Cardiac muscle cell (in vitro differentiated cells and primary cell): ENCODE measurements around the gene TAF4B. TPM values are rescaled to one million over a fixed set of nuclear protein-coding genes. Genes with fewer than 3 reads are reported as not detected.
A peak's percentile ranks its signal among the peaks of the same experiment; 100 is the strongest.

ENCODE experiments used
- DNase-seq, 2 donors: peaks; one replicate each; pipeline versions ENCODE4 v3.0.0 to v3.0.0-alpha.2; 2010 to 2017; ENCODE audit warnings: low read depth in 1 of 2, low spot score in 1 of 2
- H3K27ac ChIP-seq: fragments of 200-600 bp; sonication (generic); 2 replicates; pipeline ENCODE4 v1.5.1; 2016
- H3K27me3 ChIP-seq: fragments of 200-600 bp; sonication (generic); 2 replicates; pipeline ENCODE4 v1.6.0; 2016; ENCODE audit warnings: control low read depth
- H3K36me3 ChIP-seq: fragments of 200-600 bp; sonication (generic); 2 replicates; pipeline ENCODE4 v1.5.1; 2016; ENCODE audit warnings: control low read depth
- H3K4me1 ChIP-seq: fragments of 200-600 bp; sonication (generic); 2 replicates; pipeline ENCODE4 v1.8.1; 2017; ENCODE audit warnings: low read depth, mild to moderate bottlenecking, mixed run types
- H3K4me3 ChIP-seq: fragments of 200-600 bp; sonication (generic); 2 replicates; pipeline ENCODE4 v1.5.1; 2016; ENCODE audit warnings: mild to moderate bottlenecking
- H3K9me3 ChIP-seq: fragments of 200-600 bp; sonication (generic); 2 replicates; pipeline ENCODE4 v1.5.1; 2017; ENCODE audit warnings: low read depth, mild to moderate bottlenecking, control low read depth
- CTCF ChIP-seq: IDR thresholded peaks from 2 replicates; pipeline ENCODE4 v1.5.1; 2012; ENCODE audit warnings: low read depth, mild to moderate bottlenecking, low read length
- polyA plus RNA-seq: library from polyadenylated mRNA; unstranded; fragments of >200 nt; fragmentation: Nextera tagmentation; extraction: Ambion mirVana; gene quantifications from 2 replicates; pipeline ENCODE4 v1.2.1, GENCODE V29; 2016
- total RNA-seq: library from RNA; depleted of rRNA; stranded (reverse); fragments of >200 nt; gene quantifications from 2 replicates; pipeline ENCODE4 v1.2.3, GENCODE V29; 2016

TAF4B gene
- total and polyA plus RNA-seq, 2 experiments from 2014 or later: 1.5 to 8.2 TPM

GRCh38 chr18:26304511-26304910 lies 78.3 kb downstream of the TAF4B start:
- DNase-seq: no peak
- no peak overlapping the region for H3K27ac ChIP-seq
- TF ChIP-seq CTCF: no peak

GRCh38 chr18:26307161-26307773 lies 81.0 kb downstream of the TAF4B start:
- Histone ChIP-seq H3K4me1 (no peaks in the 10 kb centered on the region), H3K36me3 (no peaks in the 10 kb centered on the region), H3K4me3 (no peak overlapping the region), H3K9me3 (no peaks in the 10 kb centered on the region), H3K27me3 (no peaks in the 10 kb centered on the region), H3K27ac (no peak overlapping the region)
- peak; percentile 66 to 78 for DNase-seq
- peak; percentile 74 for TF ChIP-seq CTCF

More at GRCh38 chr18:26304511-26304910, 78.3 kb downstream of the TAF4B start:
- Histone ChIP-seq H3K36me3 (no peaks in the 10 kb centered on the region), H3K9me3 (no peaks in the 10 kb centered on the region), H3K4me1 (no peaks in the 10 kb centered on the region), H3K4me3 (no peak overlapping the region), H3K27me3 (no peaks in the 10 kb centered on the region)

GRCh38 chr18:26309281-26309680 lies 83.0 kb downstream of the TAF4B start:
- Histone ChIP-seq H3K36me3 (no peaks in the 10 kb centered on the region), H3K27ac (no peak overlapping the region), H3K4me3 (no peak overlapping the region), H3K4me1 (no peaks in the 10 kb centered on the region), H3K27me3 (no peaks in the 10 kb centered on the region), H3K9me3 (no peaks in the 10 kb centered on the region)
- DNase-seq: peak in 1 of 2 donors; percentile 54
- TF ChIP-seq CTCF: no peak

- no peak for TF ChIP-seq CTCF
- DNase-seq: no peak
Measured at GRCh38 chr18:26312199-26312598, 86.0 kb downstream of the TAF4B start.

GRCh38 chr18:26317398-26317797 lies 91.2 kb downstream of the TAF4B start:
- no peak overlapping the region for H3K4me3 ChIP-seq
- H3K36me3 ChIP-seq: no peaks in the 10 kb centered on the region
- no peak overlapping the region for H3K27ac ChIP-seq
- H3K9me3 ChIP-seq: no peaks in the 10 kb centered on the region
- no peak for TF ChIP-seq CTCF
- DNase-seq: peak in 1 of 2 donors; percentile 25
- no peaks in the 10 kb centered on the region for H3K4me1 ChIP-seq
- H3K27me3 ChIP-seq: no peaks in the 10 kb centered on the region

More at GRCh38 chr18:26312199-26312598, 86.0 kb downstream of the TAF4B start:
- H3K4me3 ChIP-seq: no peak overlapping the region
- H3K27me3 ChIP-seq: no peaks in the 10 kb centered on the region
- no peaks in the 10 kb centered on the region for H3K36me3 ChIP-seq
- H3K9me3 ChIP-seq: no peaks in the 10 kb centered on the region
- no peak overlapping the region for H3K27ac ChIP-seq
- H3K4me1 ChIP-seq: no peaks in the 10 kb centered on the region
